ENCODE measurements around the gene FXYD2. TPM values are rescaled to one million over a fixed set of nuclear protein-coding genes. Genes with fewer than 3 reads are reported as not detected.

Gene FXYD2
- total RNA-seq, 1 donor: 5.7 TPM

GRCh38 chr11:117832511-117832910 lies 8.0 kb upstream of the FXYD2 start:
- Histone ChIP-seq H3K27me3 (ENCODE audit: insufficient read depth, low read length) (no peaks in the 10 kb centered on the region), H3K9me3 (ENCODE audit: low read depth, low read length) (no peaks in the 10 kb centered on the region), H3K4me1 (ENCODE audit: insufficient read depth, low read length) (peaks cover 71% of the 10 kb centered on the region), H3K4me3 (ENCODE audit: low read length) (no peak overlapping the region)

GRCh38 chr11:117831661-117832415 lies 7.3 kb upstream of the FXYD2 start:
- no peaks in the 10 kb centered on the region for H3K27me3 ChIP-seq (ENCODE audit: insufficient read depth, low read length)
- H3K4me1 ChIP-seq (ENCODE audit: insufficient read depth, low read length): peaks cover 65% of the 10 kb centered on the region
- no peak overlapping the region for H3K4me3 ChIP-seq (ENCODE audit: low read length)
- no peaks in the 10 kb centered on the region for H3K9me3 ChIP-seq (ENCODE audit: low read depth, low read length)

GRCh38 chr11:117830674-117831351 lies 6.3 kb upstream of the FXYD2 start:
- Histone ChIP-seq H3K4me1 (ENCODE audit: insufficient read depth, low read length) (peaks cover 55% of the 10 kb centered on the region), H3K27me3 (ENCODE audit: insufficient read depth, low read length) (no peaks in the 10 kb centered on the region), H3K4me3 (ENCODE audit: low read length) (no peak overlapping the region), H3K9me3 (ENCODE audit: low read depth, low read length) (no peaks in the 10 kb centered on the region)

DNA sequence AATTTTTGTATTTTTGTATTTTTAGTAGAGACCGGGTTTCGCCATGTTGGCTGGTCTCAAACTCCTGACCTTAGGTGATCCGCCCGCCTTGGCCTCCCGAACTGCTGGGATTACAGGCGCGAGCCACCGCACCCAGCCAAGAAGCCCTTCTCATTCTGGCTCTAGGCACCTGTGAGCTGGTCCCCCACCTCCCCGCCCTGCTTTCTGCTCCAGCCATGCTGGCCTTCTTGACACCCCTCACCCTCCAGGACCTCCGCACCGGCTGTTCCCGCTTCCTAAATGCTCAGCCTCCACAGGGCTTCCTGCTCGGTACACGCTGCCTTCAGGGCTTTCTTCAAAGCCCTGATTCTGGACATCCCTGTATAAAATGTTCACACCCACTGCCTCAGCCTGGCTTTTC lies 5.5 kb upstream of the FXYD2 start:
- peaks cover 52% of the 10 kb centered on the region for H3K4me1 ChIP-seq (ENCODE audit: insufficient read depth, low read length)
- H3K4me3 ChIP-seq (ENCODE audit: low read length): no peak overlapping the region
- no peaks in the 10 kb centered on the region for H3K27me3 ChIP-seq (ENCODE audit: insufficient read depth, low read length)
- no peaks in the 10 kb centered on the region for H3K9me3 ChIP-seq (ENCODE audit: low read depth, low read length)

DNA sequence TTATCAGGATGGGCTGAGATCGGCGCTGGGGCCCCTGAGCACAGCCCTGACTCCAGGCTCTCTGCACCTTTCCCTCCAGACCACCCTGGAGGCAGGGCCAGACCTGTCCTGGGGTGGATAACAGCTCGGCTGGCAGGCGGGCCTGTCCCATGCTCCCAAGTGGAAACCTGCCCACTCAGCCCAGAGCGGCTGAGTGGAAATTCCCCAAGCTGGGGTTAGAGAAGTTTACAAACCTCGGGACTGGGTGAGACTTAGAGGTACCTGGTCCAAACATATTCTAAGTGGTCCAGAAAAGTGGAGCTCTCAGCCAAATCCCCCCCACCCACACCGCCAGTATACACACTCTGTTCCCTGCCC lies 4.8 kb upstream of the FXYD2 start:
- no peaks in the 10 kb centered on the region for H3K27me3 ChIP-seq (ENCODE audit: insufficient read depth, low read length)
- H3K9me3 ChIP-seq (ENCODE audit: low read depth, low read length): no peaks in the 10 kb centered on the region
- peaks cover 55% of the 10 kb centered on the region for H3K4me1 ChIP-seq (ENCODE audit: insufficient read depth, low read length)
- no peak overlapping the region for H3K4me3 ChIP-seq (ENCODE audit: low read length)

DNA sequence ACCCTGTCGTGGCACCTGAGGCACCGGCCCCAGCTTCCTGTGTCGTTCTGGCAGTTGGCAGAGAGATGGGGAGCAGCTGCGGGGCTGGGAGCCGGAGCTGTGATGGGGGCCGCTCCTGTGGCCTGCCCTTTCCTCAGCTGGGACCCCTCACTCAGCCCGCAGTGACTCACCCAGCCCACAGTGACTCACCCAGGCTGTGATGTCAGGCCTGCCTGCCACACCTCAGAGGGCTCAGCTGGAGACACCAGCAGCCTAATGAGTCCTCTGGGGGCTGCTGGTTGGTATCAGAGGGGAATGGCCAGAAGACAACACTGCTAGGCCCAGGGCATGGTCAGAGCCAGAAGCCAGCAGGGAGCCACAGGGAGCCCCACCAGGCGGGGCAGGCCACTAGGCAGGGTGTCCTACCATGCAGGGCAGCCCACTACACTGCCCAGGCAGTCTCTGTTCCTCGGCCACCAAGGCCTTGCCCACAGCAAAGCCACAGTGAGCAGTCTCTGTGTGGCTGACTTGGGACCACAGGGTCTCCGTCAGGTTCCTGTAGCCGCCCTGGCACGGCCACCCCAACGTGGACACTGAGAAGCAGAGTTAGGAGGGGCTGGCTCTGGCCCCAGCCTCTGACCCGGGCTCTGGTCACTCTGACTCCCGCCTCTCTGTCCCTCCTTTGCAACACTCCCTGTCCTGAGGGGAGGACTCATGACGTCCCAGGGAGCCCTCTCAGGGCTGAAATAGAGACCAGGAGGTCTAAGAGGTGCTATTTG lies 4.2 kb upstream of the FXYD2 start:
- no peak overlapping the region for H3K4me3 ChIP-seq (ENCODE audit: low read length)
- no peaks in the 10 kb centered on the region for H3K9me3 ChIP-seq (ENCODE audit: low read depth, low read length)
- H3K4me1 ChIP-seq (ENCODE audit: insufficient read depth, low read length): peaks cover 61% of the 10 kb centered on the region
- no peaks in the 10 kb centered on the region for H3K27me3 ChIP-seq (ENCODE audit: insufficient read depth, low read length)

DNA sequence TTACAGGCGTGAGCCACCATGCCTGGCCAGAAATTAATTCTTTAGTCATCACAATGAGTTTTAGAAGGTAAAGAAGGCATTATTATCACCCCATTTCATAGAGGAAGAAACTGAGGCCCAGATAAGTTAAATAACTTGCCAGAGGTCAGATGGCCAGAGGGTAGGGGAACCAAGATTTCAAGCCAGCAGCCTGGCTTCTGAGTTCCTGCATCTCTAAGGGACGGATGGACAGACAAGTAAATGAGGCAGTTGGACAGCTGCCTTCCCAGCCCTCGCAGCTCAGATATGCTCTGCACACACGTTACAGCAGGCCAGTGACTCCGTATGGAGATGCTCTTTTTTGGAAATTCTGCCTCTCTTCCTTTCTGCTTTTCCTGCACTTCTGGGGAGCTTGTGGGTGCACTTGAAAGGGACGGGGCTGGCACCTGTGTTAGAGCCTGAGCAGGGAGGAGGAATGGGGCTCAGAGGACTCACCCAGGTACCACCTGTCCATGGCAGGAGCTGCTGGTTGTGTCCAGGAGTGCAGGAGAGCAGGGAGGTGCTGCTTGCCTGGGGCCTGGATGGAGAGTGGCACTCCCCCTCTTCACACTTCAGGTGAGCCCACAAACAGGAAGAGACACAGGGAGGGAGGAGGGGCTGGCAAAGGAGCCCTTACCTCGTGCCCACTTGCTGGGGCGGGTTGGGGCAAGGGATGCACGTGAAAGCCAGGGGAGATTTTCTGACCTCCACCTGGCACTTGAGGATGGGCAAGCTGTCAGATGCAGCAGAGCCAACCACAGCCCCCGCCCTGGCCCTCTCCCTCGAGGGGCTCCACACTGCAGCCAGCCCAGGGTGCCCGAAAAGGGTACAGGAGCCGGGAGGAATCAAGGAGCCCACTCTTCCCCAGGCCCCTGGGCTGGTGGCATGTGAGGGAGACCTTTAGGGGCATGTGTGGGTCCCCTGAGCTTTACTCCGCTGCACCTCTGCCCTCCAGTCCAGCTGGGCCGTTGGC lies 3.3 kb upstream of the FXYD2 start:
- no peaks in the 10 kb centered on the region for H3K9me3 ChIP-seq (ENCODE audit: low read depth, low read length)
- peaks cover 65% of the 10 kb centered on the region for H3K4me1 ChIP-seq (ENCODE audit: insufficient read depth, low read length)
- H3K27me3 ChIP-seq (ENCODE audit: insufficient read depth, low read length): no peaks in the 10 kb centered on the region
- H3K4me3 ChIP-seq (ENCODE audit: low read length): no peak overlapping the region

GRCh38 chr11:117826832-117827231 lies 2.3 kb upstream of the FXYD2 start:
- no peaks in the 10 kb centered on the region for H3K27me3 ChIP-seq (ENCODE audit: insufficient read depth, low read length)
- H3K4me1 ChIP-seq (ENCODE audit: insufficient read depth, low read length): peaks cover 74% of the 10 kb centered on the region
- no peaks in the 10 kb centered on the region for H3K9me3 ChIP-seq (ENCODE audit: low read depth, low read length)
- no peak overlapping the region for H3K4me3 ChIP-seq (ENCODE audit: low read length)

GRCh38 chr11:117826190-117826570 lies 1.6 kb upstream of the FXYD2 start:
- Histone ChIP-seq H3K9me3 (ENCODE audit: low read depth, low read length) (no peaks in the 10 kb centered on the region), H3K4me1 (ENCODE audit: insufficient read depth, low read length) (peaks cover 78% of the 10 kb centered on the region), H3K27me3 (ENCODE audit: insufficient read depth, low read length) (no peaks in the 10 kb centered on the region), H3K4me3 (ENCODE audit: low read length) (no peak overlapping the region)

- Histone ChIP-seq H3K4me3 (ENCODE audit: low read length) (no peak overlapping the region), H3K4me1 (ENCODE audit: insufficient read depth, low read length) (peaks cover 72% of the 10 kb centered on the region), H3K9me3 (ENCODE audit: low read depth, low read length) (no peaks in the 10 kb centered on the region), H3K27me3 (ENCODE audit: insufficient read depth, low read length) (no peaks in the 10 kb centered on the region)
Observed at GRCh38 chr11:117825538-117826189, 1.1 kb upstream of the FXYD2 start.

GRCh38 chr11:117823946-117824420 lies 561 bp downstream of the FXYD2 start:
- Histone ChIP-seq H3K4me3 (ENCODE audit: low read length) (no peak overlapping the region), H3K9me3 (ENCODE audit: low read depth, low read length) (no peaks in the 10 kb centered on the region), H3K27me3 (ENCODE audit: insufficient read depth, low read length) (no peaks in the 10 kb centered on the region), H3K4me1 (ENCODE audit: insufficient read depth, low read length) (peaks cover 58% of the 10 kb centered on the region)

DNA sequence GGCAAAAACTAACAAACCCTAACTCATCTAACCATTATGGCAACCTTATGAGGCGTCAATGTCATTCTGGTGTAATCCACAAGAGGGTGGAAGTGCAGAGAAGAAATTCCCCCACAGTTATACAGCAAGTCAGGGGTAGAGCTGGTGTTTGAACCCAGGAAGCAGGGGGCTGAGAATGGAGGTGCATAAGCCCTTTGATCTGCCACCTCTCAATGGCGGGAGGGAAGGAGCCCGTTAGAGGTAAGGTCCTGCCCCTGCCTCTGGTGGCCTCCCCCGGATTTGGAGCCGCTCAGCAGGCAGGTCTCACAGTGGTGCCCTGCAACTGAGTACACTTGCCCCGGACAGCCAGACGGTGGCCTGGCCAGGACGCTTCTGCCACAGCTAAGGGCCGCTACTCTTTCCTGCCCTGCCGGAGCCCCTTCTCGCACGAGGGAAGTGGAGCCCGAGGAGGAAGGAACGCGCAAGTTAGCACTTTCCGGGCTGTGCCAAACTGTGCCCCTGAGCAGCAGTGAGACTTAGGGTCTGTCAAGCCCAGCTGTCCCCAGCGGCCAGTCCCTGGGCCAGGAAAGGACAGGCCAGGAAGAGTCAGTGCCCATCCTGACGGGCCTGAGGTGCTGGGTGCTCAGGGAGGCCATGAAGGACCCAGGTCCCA lies 1.1 kb downstream of the FXYD2 start:
- no peak overlapping the region for H3K4me3 ChIP-seq (ENCODE audit: low read length)
- H3K27me3 ChIP-seq (ENCODE audit: insufficient read depth, low read length): no peaks in the 10 kb centered on the region
- H3K4me1 ChIP-seq (ENCODE audit: insufficient read depth, low read length): peaks cover 55% of the 10 kb centered on the region
- H3K9me3 ChIP-seq (ENCODE audit: low read depth, low read length): no peaks in the 10 kb centered on the region

DNA sequence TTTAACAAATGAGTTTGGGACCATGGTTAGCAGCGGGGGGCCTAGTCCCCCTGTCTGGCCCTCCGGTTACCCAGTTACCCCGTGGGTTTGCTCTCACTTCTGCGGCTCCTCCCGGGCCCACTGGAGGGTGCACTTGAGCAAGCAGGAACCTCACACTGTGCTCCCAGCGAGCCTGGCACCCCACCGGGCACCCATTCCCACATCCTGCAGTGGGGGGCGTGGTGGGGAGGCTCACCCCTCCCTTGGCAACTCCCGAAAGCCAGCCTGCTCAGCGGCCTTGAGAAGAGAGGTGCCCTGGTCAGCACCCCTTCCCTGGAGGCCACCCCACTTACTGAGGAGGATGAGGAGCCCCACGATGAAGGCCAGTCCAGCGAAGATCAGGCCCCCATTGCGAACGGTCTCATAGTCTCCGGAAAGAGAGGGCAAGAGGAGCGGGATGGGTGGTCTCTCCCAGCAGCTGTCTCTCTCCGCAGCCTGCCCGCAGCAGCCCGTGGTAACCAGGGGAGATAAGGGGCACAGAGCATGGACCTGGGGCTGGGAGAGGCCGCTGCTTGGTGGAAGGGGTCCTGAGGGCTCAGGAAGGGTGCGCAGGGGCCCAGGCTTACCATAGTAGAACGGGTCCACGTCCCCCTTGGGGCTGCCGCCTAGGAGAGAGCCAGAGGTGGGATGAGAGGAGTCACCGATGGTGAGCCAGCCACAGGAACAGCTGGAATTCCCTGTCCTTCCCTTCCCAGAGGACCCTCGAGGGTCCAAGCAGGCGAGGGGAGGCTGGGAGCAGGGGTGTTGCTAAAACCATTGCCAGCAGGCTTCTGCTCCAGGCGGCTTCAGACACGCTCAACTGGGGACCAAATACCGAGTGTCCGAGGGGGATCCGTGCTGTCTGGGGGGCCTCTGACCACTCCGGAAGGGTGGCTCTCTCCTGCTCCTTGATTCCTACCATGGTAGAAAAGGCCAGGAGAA lies 2.2 kb downstream of the FXYD2 start:
- H3K4me1 ChIP-seq (ENCODE audit: insufficient read depth, low read length): peaks cover 56% of the 10 kb centered on the region
- H3K4me3 ChIP-seq (ENCODE audit: low read length): no peak overlapping the region

More for the DNA sequence above, 2.2 kb downstream of the FXYD2 start:
- Histone ChIP-seq H3K9me3 (ENCODE audit: low read depth, low read length) (no peaks in the 10 kb centered on the region), H3K27me3 (ENCODE audit: insufficient read depth, low read length) (no peaks in the 10 kb centered on the region)
